Measurements from ENCODE around the gene NCAPH2.
A peak's percentile ranks its signal among the peaks of the same experiment; 100 is the strongest.
"Not testable (repeated sequence)": the region's sequence is repeated elsewhere in the genome, so short reads cannot be mapped to it uniquely, and the experiment has no call there.

NCAPH2 gene

DNA sequence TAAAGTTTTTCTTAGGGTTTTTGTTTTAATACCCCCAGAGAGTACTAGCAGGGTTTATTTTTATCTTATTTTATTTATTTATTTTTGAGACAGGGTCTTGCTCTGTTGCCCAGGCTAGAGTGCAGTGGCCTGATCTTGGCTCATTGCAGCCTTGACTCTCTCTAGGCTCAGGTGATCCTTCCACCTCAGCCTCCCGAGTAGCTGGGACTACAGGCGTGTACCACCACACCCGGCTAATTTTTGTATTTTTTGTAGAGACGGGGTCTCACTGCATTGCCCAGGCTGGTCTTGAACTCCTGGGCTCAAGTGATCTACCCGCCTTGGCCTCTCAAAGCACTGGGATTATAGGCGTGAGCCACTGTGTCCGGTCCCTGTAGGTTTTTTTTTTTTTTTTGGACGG is 12.2 kb downstream of the NCAPH2 start:
- DNase-seq: not testable (repeated sequence)

DNA sequence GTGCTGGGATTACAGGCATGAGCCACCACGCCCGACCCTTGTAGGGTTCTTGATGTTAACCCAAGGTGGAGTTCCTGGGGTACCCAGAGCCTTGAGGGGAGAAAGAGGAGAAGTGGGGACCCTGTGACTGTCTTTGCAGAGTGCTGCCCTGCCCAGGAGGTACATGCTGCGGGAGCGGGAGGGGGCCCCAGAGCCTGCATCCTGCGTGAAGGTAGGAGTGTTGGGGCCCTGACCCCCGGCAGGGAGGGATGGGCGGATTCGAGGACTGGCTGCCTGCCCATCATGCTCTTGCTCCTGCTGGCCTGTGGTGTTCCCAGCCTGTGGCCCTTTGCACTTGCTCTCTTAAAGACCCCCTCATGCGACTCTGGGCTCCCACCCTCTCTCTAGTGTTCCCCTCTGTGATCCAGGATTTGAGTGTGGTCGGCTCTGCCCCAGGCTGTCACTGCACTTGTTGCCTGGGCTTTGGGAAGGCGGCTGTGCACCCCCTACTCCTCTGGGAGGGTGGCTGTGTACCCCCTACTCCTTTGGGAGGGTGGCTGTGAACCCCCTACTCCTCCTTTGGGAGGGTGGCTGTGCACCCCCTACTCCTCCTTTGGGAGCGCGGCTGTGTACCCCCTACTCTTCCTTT is 12.9 kb downstream of the NCAPH2 start:
- DNase-seq: no peak

DNA sequence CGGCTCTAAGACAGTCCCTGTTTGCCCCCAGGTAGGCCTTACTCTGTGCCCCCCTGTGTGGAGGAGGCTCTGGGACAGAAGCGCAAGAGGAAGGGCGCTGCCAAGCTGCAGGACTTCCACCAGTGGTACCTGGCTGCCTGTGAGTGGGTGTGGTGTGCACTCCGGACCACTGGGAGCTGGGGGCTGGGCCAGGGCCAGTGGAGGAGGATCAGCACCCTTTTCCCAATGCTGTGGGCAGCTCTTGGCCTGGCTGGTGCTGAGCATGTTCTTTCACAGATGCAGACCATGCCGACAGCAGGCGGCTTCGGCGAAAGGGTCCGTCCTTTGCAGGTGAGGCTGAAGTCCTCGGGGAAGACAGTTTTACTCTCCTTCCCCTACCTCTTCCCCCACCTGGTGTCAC is 13.7 kb downstream of the NCAPH2 start:
- DNase-seq: no peak

DNA sequence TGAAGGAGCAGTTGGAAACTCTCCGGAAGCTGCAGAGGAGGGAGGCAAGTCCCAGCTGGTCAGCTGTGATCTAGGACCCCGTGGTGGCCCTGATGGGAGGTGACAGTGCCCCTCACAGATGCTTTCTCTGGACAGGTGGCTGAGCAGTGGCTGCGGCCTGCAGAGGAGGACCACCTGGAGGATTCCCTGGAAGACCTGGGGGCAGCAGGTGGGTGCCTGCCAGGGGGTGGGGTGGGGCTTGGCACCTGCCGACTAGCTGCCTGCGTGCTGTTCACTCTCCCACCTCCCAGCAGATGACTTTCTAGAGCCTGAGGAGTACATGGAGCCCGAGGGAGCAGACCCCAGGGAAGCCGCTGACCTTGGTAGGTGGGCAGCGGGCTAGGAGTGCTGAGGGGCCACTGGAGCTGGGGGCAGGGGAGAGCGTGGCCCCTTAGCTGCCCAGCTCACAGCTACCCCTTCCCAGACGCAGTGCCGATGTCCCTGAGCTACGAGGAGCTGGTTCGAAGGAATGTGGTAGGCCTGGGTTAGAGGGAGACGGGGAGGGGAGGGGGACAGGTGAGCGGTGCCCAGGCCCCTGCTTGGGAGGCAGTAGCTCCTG is 14.3 kb downstream of the NCAPH2 start:
- DNase-seq: no peak

- no peak for DNase-seq
Observed at GRCh38 chr22:50522806-50523438, 14.9 kb downstream of the NCAPH2 start.

- no peak for DNase-seq
Observed at GRCh38 chr22:50523458-50523805, 15.4 kb downstream of the NCAPH2 start.

DNA sequence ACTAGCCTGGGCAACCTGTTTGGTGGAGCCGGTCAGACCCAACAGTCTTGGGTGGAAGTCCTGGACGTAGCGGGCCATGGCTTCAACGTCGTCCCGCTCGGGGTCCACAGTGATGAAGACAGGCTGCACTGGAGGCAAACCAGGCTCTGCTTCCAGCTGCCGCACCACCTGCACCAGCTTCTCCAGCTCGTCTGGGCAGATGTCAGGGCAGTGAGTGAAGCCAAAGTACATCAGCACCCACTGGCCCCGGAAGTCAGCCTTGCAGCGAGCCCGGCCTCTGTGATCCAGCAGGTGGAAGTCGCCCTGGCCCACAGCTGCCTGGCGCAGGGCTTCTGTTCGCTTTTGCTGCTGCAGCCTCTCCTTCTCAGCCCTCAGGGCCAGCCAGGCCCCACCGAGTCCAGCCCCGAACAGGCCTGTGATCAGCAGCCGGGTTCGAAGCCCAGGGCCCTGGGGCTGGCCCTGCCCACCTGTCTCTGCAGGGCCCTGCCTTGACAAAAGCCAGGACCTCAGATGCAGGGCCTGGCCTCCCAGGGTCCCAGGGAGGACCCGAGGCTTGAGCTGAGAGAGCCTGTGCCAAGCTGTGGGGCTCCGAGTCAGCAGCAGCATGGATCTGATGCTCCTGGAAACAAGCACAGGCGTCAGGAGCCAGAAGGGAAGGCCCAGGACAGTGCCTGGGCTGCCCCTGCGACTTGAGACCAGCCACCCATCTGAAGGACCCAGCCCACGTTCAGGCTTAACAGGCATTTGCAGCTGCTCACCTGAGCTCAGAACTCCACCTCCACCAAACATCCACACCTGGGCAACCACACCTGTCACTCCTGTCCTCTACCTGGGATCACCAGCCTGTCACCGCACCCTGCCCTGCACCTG is 16.0 kb downstream of the NCAPH2 start:
- DNase-seq: no peak

- peak; percentile 60 for DNase-seq
Observed at GRCh38 chr22:50524676-50525103, 16.7 kb downstream of the NCAPH2 start.

- peak; percentile 96 for DNase-seq
Observed at GRCh38 chr22:50525104-50525857, 17.3 kb downstream of the NCAPH2 start, which contains the start of gene SCO2. Gene SCO2 (minus strand): TSS chr22:50525598. CDS start chr22:50524411, 1,187 bp downstream.

DNA sequence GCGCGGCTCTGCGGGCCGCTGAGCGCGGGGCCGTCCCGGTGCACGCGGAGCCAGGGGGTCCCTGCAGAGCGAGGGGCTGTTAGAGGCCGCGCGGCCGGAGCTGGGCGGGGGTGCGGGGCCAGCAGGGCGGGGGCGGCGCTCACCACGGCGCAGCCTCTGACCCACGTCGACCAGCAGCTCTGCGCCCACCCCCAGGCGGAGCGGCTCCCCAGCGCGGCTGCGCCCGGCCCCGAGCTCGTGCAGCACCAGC is 17.8 kb downstream of the NCAPH2 start:
- DNase-seq: no peak

DNA sequence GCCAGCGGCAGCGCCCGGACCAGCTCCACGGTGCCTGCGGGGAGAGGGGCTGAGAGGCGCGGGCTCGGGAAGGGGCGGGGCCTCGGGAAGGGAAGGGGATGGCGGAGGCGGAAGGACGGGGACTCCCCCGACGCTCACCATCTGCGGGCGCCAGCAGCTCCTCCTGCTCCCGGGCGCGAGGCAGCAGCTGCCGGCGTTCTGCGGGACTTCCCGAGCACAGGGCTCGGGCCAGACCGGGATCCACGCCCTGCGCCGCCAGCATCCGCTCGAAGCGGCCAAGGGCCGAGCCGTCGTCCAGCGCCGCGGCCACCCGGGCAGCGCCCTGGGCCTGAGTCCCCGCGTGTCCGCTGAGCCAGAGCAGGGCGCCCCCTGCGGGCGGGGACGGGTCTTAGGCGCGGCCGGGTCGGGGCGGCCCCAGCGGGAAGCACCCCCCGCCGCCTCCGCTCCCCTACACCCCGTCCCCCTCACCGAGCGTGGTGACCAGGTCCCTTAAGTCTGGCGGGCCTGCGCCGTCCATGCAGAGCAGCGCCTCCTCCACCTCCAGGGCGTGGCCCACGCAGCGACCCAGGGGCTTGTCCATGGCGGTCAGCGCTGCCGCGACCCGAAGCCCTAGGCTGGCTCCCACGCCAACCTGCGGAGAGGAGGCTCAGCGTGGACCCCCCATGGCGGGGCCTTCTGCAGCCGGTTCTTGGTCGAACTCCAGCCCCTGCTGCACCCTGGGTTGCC is 18.2 kb downstream of the NCAPH2 start:
- DNase-seq: peak; percentile 88

DNA sequence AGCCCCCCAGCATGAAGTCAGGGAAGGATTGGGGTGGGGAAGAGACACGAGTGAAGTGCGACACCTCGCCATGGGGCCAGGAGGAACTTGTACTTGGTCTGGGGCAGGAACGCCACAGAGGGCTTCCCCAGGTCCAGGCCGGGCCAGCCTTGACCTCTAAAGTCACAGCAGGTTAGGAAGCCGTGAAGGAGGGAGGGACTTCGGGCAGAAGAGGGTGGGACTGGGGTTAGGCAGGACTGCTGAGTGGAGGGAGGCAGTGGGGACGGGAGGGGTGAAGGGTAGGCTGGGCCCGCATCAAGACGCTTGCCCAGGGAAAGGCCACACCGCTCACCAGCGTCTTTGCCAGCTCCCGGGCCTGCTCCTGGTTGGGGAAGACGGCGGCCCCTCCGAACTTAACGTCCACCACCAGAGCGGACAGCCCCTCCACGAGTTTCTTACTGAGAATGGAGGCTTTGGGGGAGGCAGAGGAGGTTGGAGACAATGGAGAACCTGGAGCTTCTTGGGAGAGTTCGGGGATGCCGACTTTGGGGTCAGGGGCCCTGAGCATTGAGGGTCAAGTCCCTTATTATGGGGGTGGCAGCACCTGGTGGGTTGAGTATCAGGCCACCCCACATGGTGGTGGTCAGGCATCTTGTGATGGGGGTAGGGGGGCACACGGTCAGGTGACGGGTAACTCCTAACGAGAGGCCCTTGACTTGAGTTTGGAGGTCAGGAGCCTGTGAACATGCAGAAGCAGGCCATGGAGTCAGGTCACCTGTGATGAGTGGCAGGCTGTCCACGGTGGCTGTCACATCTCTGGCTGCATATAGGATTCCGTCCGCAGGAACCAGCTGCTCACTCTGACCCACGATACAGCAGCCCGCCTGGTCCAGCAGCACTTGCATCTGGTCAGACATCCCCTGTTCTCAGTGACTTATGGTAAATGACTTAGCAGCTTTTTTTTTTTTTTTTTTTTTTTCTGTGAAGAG is 19.1 kb downstream of the NCAPH2 start:
- peak; percentile 60 for DNase-seq

- no peak for DNase-seq
Observed at GRCh38 chr22:50527921-50528681, 20.1 kb downstream of the NCAPH2 start.

- DNase-seq: no peak
Observed at GRCh38 chr22:50528682-50529415, 20.8 kb downstream of the NCAPH2 start.

- DNase-seq: peak; percentile 44
Observed at GRCh38 chr22:50529416-50529896, 21.4 kb downstream of the NCAPH2 start.

- no peak for DNase-seq
Observed at GRCh38 chr22:50529897-50530579, 22.0 kb downstream of the NCAPH2 start, which contains the start of gene TYMP. Gene TYMP (minus strand): TSS chr22:50530012. CDS start chr22:50529709, 303 bp downstream.

GRCh38 chr22:50530580-50530876 is 22.5 kb downstream of the NCAPH2 start:
- DNase-seq: no peak

GRCh38 chr22:50530877-50531545 is 23.0 kb downstream of the NCAPH2 start:
- peak; percentile 57 for DNase-seq
